Neural cell (in vitro differentiated cells): ENCODE data around the gene SMIM11. TPM values are rescaled to one million over a fixed set of nuclear protein-coding genes. Genes with fewer than 3 reads are reported as not detected.

ENCODE experiments used
- H2AFZ ChIP-seq: fragments of 200-600, 300-800 bp; sonication (generic), shearing (Covaris generic); 2 replicates; pipeline ENCODE4 v1.6.0; 2014; ENCODE audit warnings: low read depth, mild to moderate bottlenecking, antibody characterized with exemption, low read length, moderate library complexity
- H3F3A ChIP-seq: fragments of 200-600 bp; shearing (Covaris generic); 2 replicates; pipeline ENCODE4 v1.6.1; 2016; ENCODE audit warnings: mild to moderate bottlenecking, moderate library complexity, mixed read lengths, antibody characterized with exemption, low read length; ENCODE audit not compliant: insufficient read depth, poor library complexity, severe bottlenecking
- H3K27ac ChIP-seq: fragments of 200-600, 300-800 bp; sonication (generic), shearing (Covaris generic); 2 replicates; pipeline ENCODE4 v1.5.1; 2014; ENCODE audit warnings: mild to moderate bottlenecking, low read length, moderate library complexity
- H3K27me3 ChIP-seq: fragments of 300-800, 200-600 bp; sonication (generic), shearing (Covaris generic); 2 replicates; pipeline ENCODE4 v1.6.0; 2014; ENCODE audit warnings: mild to moderate bottlenecking, low read depth, low read length, moderate library complexity; ENCODE audit not compliant: insufficient read depth
- H3K36me3 ChIP-seq: fragments of 300-800, 200-600 bp; sonication (generic), shearing (Covaris generic); 2 replicates; pipeline ENCODE4 v1.5.1; 2014; ENCODE audit warnings: mild to moderate bottlenecking, antibody characterized with exemption, low read length, moderate library complexity; ENCODE audit not compliant: insufficient read depth
- H3K4me2 ChIP-seq: fragments of 300-800, 200-600 bp; sonication (generic), shearing (Covaris generic); 2 replicates; pipeline ENCODE4 v1.6.0; 2014; ENCODE audit warnings: mild to moderate bottlenecking, low read length
- H3K4me3 ChIP-seq: fragments of 300-800, 200-600 bp; sonication (generic), shearing (Covaris generic); 2 replicates; pipeline ENCODE4 v1.5.1; 2014; ENCODE audit warnings: mild to moderate bottlenecking, low read length, moderate library complexity
- H3K79me2 ChIP-seq: fragments of 200-600 bp; shearing (Covaris generic); replicated peaks from 2 replicates; pipeline ENCODE4 v1.6.0; 2014; ENCODE audit warnings: mild to moderate bottlenecking, low read length, moderate library complexity; ENCODE audit not compliant: insufficient read depth
- H3K9ac ChIP-seq: fragments of 300-800, 200-600 bp; sonication (generic), shearing (Covaris generic); 2 replicates; pipeline ENCODE4 v1.6.1; 2016; ENCODE audit warnings: mild to moderate bottlenecking, low read length, mixed read lengths
- H3K9me2 ChIP-seq: fragments of 200-600 bp; shearing (Covaris generic); 2 replicates; pipeline ENCODE4 v1.6.1; 2016; ENCODE audit warnings: mild to moderate bottlenecking, low read length, mixed read lengths; ENCODE audit not compliant: insufficient read depth
- H3K9me3 ChIP-seq: fragments of 200-600, 300-800 bp; sonication (generic), shearing (Covaris generic); 2 replicates; pipeline ENCODE4 v1.6.1; 2016; ENCODE audit warnings: mild to moderate bottlenecking, mixed run types, low read length, moderate library complexity, mixed read lengths
- H4K20me1 ChIP-seq: fragments of 200-600 bp; shearing (Covaris generic); 2 replicates; pipeline ENCODE4 v1.6.1; 2016; ENCODE audit warnings: mild to moderate bottlenecking, mixed run types; ENCODE audit not compliant: insufficient read depth
- CTCF ChIP-seq: fragments of 450-650 bp; IDR thresholded peaks from 2 replicates; pipeline ENCODE4 v1.5.1; 2014; ENCODE audit warnings: antibody characterized with exemption, mild to moderate bottlenecking, moderate library complexity; ENCODE audit not compliant: poor library complexity, severe bottlenecking
- EP300 ChIP-seq: fragments of 450-650 bp; conservative IDR thresholded peaks from 2 replicates; pipeline ENCODE4 v1.6.1; 2014; ENCODE audit warnings: antibody characterized with exemption, mild to moderate bottlenecking, moderate library complexity; ENCODE audit not compliant: poor library complexity, severe bottlenecking
- EZH2 ChIP-seq: fragments of 200-600, 300-800 bp; shearing (Covaris generic), sonication (generic); IDR thresholded peaks from 2 replicates; pipeline ENCODE4 v1.6.1; 2014; ENCODE audit warnings: antibody characterized with exemption, low read length, borderline replicate concordance, mild to moderate bottlenecking; ENCODE audit not compliant: insufficient read depth, poor library complexity, severe bottlenecking
- MXI1 ChIP-seq: fragments of 450-650 bp; conservative IDR thresholded peaks from 2 replicates; pipeline ENCODE4 v1.6.1; 2014; ENCODE audit warnings: antibody characterized with exemption, mild to moderate bottlenecking; ENCODE audit not compliant: poor library complexity, severe bottlenecking
- POLR2AphosphoS5 ChIP-seq: IDR thresholded peaks from 2 replicates; pipeline ENCODE4 v1.6.1; 2012
- RAD21 ChIP-seq: fragments of 450-650 bp; conservative IDR thresholded peaks from 2 replicates; pipeline ENCODE4 v1.6.1; 2014; ENCODE audit warnings: antibody characterized with exemption, mild to moderate bottlenecking, moderate library complexity
- SMC3 ChIP-seq: fragments of 450-650 bp; conservative IDR thresholded peaks from 2 replicates; pipeline ENCODE4 v1.6.1; 2014; ENCODE audit warnings: antibody characterized with exemption, mild to moderate bottlenecking, moderate library complexity; ENCODE audit not compliant: poor library complexity
- TAF1 ChIP-seq: IDR thresholded peaks from 2 replicates; pipeline ENCODE4 v1.6.1; 2012; ENCODE audit warnings: low read depth
- polyA plus RNA-seq: library from polyadenylated mRNA; depleted of rRNA; stranded (reverse); fragments of >200 nt; gene quantifications from 2 replicates; pipeline ENCODE4 v1.2.3, GENCODE V29; 2014
- TF ChIP-seq, protein P1 (sequence below): IDR thresholded peaks from 2 replicates; pipeline ENCODE4 v1.6.1; 2012; ENCODE audit warnings: borderline replicate concordance

SMIM11 gene
- polyA plus RNA-seq, 1 donor from 2014 or later: 100 TPM

- Histone ChIP-seq H3K4me3 (no peak overlapping the region), H3K27me3 (no peaks in the 10 kb centered on the region), H3K9me3 (no peaks in the 10 kb centered on the region), H2AFZ (no peak overlapping the region), H3K4me2 (no peak overlapping the region), H3K36me3 (no peaks in the 10 kb centered on the region), H3K27ac (no peak overlapping the region), H4K20me1 (no peaks in the 10 kb centered on the region), H3K9me2 (no peaks in the 10 kb centered on the region), H3K9ac (no peak overlapping the region), H3F3A (no peaks in the 10 kb centered on the region), H3K79me2 (no peaks in the 10 kb centered on the region)
- no peak for TF ChIP-seq EZH2
- TF ChIP-seq SMC3: no peak
- TF ChIP-seq EP300: no peak
- no peak for TF ChIP-seq MXI1
- no peak for TF ChIP-seq RAD21
- TF ChIP-seq TAF1: no peak
- TF ChIP-seq, protein P1, sequence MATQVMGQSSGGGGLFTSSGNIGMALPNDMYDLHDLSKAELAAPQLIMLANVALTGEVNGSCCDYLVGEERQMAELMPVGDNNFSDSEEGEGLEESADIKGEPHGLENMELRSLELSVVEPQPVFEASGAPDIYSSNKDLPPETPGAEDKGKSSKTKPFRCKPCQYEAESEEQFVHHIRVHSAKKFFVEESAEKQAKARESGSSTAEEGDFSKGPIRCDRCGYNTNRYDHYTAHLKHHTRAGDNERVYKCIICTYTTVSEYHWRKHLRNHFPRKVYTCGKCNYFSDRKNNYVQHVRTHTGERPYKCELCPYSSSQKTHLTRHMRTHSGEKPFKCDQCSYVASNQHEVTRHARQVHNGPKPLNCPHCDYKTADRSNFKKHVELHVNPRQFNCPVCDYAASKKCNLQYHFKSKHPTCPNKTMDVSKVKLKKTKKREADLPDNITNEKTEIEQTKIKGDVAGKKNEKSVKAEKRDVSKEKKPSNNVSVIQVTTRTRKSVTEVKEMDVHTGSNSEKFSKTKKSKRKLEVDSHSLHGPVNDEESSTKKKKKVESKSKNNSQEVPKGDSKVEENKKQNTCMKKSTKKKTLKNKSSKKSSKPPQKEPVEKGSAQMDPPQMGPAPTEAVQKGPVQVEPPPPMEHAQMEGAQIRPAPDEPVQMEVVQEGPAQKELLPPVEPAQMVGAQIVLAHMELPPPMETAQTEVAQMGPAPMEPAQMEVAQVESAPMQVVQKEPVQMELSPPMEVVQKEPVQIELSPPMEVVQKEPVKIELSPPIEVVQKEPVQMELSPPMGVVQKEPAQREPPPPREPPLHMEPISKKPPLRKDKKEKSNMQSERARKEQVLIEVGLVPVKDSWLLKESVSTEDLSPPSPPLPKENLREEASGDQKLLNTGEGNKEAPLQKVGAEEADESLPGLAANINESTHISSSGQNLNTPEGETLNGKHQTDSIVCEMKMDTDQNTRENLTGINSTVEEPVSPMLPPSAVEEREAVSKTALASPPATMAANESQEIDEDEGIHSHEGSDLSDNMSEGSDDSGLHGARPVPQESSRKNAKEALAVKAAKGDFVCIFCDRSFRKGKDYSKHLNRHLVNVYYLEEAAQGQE: no peak
- no peak for TF ChIP-seq CTCF
- no peak for TF ChIP-seq POLR2AphosphoS5
Observed at GRCh38 chr21:34336756-34337391, 38.4 kb upstream of the SMIM11 start.

GRCh38 chr21:34337741-34338140, 37.6 kb upstream of the SMIM11 start:
- Histone ChIP-seq H3K9me2 (no peaks in the 10 kb centered on the region), H2AFZ (no peak overlapping the region), H3K27me3 (no peaks in the 10 kb centered on the region), H3F3A (no peaks in the 10 kb centered on the region), H3K36me3 (no peaks in the 10 kb centered on the region), H3K9me3 (no peaks in the 10 kb centered on the region), H3K4me3 (no peak overlapping the region), H4K20me1 (no peaks in the 10 kb centered on the region), H3K4me2 (no peak overlapping the region), H3K9ac (no peak overlapping the region), H3K79me2 (no peaks in the 10 kb centered on the region), H3K27ac (no peak overlapping the region)
- TF ChIP-seq SMC3 (no peak), MXI1 (no peak)
